ENCODE results near the gene TSSK6.

The TSSK6 gene

GRCh38 chr19:19514881-19515641, at the start of gene TSSK6:
TSSK6 (minus strand) TSS chr19:19515548; CDS start chr19:19515427, 121 bp downstream.
- Histone ChIP-seq H3K79me2 (ENCODE audit: low read length) (peaks cover 34% of the 10 kb centered on the region), H4K20me1 (ENCODE audit: insufficient read depth, low read length) (no peaks in the 10 kb centered on the region), H3K36me3 (replicated peaks; ENCODE audit: low read depth, low read length) (peaks cover 16% of the 10 kb centered on the region), H3K4me3 (ENCODE audit: low read length) (peak within 1 kb of the TSS; percentile 95), H3K9me3 (ENCODE audit: insufficient read depth, low read length) (no peaks in the 10 kb centered on the region), H3K27ac (ENCODE audit: low read length) (peak within 1 kb of the TSS; percentile 42), H3K9ac (ENCODE audit: low read length) (peak within 1 kb of the TSS; percentile 85), H2AFZ (ENCODE audit: low read depth, low read length) (peak within 1 kb of the TSS; percentile 62; the same call in 1 of the 2 replicates), H3K27me3 (ENCODE audit: low read depth, low read length) (no peaks in the 10 kb centered on the region), H3K4me1 (ENCODE audit: low read length) (peaks cover 13% of the 10 kb centered on the region), H3K4me2 (ENCODE audit: low read length) (peak within 1 kb of the TSS; percentile 91)
- no peak for TF ChIP-seq EZH2phosphoT487 (IDR thresholded peaks at IDR 0.05; ENCODE audit: low read depth)
- no peak for TF ChIP-seq CTCF (IDR thresholded peaks at IDR 0.05; ENCODE audit: low read depth, low read length)

DNA sequence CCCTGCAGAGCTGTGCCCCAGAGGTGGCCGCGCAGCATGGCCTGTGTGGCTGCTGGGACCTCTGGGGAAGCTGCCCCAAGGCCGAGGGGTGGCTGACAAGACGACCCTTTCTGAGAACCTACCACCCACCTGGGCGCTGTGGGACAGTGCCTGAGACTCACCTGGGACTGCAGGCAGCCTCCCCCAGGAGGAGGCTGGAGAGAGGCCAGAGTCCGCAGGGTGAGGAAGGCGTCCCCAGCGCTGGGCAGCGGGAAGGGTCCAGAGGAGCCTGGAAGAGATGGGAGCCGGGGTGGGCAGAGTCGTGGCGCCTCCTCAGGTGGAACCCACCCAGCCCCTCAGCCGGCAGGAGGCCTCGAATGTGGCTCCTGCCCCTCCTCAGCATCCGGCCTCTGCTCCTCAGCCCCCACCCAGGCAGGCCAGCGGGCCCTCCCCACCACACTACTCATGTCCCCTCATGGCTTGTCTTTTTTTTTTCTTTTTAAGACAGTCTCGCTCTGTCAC, 48.0 kb upstream of the TSSK6 start:
- H3K4me1 ChIP-seq (ENCODE audit: low read length): no peaks in the 10 kb centered on the region
- no peaks in the 10 kb centered on the region for H3K9me3 ChIP-seq (ENCODE audit: insufficient read depth, low read length)
- no peaks in the 10 kb centered on the region for H4K20me1 ChIP-seq (ENCODE audit: insufficient read depth, low read length)
- H3K4me2 ChIP-seq (ENCODE audit: low read length): no peak overlapping the region
- no peak for TF ChIP-seq EZH2phosphoT487 (IDR thresholded peaks at IDR 0.05; ENCODE audit: low read depth)
- no peak for TF ChIP-seq CTCF (IDR thresholded peaks at IDR 0.05; ENCODE audit: low read depth, low read length)
- no peak overlapping the region for H2AFZ ChIP-seq (ENCODE audit: low read depth, low read length)
- H3K27me3 ChIP-seq (ENCODE audit: low read depth, low read length): no peaks in the 10 kb centered on the region
- no peak overlapping the region for H3K27ac ChIP-seq (ENCODE audit: low read length)
- H3K36me3 ChIP-seq (replicated peaks; ENCODE audit: low read depth, low read length): no peaks in the 10 kb centered on the region
- no peak overlapping the region for H3K9ac ChIP-seq (ENCODE audit: low read length)
- H3K4me3 ChIP-seq (ENCODE audit: low read length): no peak overlapping the region
- no peaks in the 10 kb centered on the region for H3K79me2 ChIP-seq (ENCODE audit: low read length)

DNA sequence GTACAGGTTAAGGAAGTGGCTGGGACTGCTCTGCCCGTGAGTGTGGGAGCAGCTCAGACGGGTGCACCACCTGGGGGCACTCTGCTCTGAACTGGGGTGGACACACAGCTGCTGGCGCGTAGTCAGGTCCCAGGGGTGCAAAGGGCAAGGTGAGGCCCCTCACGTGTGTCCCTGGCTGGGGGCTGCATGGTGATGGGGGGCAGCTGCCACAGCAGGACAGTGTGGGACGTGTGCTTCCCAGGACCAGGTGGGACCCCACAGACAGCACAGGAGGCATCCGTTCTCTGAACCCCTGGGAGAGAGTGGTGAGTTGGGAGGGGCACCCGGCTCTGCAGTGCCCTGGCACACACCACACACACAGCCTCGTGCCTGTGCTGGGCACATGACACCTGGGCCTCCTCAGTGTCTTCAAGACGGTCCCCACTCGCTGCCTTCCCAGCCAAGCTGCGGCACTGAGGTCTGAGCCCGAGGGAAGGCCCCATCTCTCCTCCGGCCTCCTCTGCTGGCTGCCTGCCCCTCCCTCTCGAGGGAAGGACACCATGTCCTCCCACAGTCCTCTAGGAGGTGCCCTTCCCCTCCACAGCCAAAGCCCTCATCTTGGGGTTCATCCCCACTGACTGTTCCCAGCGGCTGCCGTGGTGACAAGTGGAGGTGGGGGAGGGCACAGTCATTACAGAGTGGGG, 47.5 kb upstream of the TSSK6 start:
- no peak overlapping the region for H3K4me3 ChIP-seq (ENCODE audit: low read length)

More for the DNA sequence above, 47.5 kb upstream of the TSSK6 start:
- Histone ChIP-seq H3K27me3 (ENCODE audit: low read depth, low read length) (no peaks in the 10 kb centered on the region), H3K27ac (ENCODE audit: low read length) (no peak overlapping the region), H2AFZ (ENCODE audit: low read depth, low read length) (no peak overlapping the region), H3K9me3 (ENCODE audit: insufficient read depth, low read length) (no peaks in the 10 kb centered on the region), H3K9ac (ENCODE audit: low read length) (no peak overlapping the region), H3K36me3 (replicated peaks; ENCODE audit: low read depth, low read length) (no peaks in the 10 kb centered on the region), H3K79me2 (ENCODE audit: low read length) (no peaks in the 10 kb centered on the region), H3K4me1 (ENCODE audit: low read length) (no peaks in the 10 kb centered on the region), H4K20me1 (ENCODE audit: insufficient read depth, low read length) (no peaks in the 10 kb centered on the region), H3K4me2 (ENCODE audit: low read length) (no peak overlapping the region)
- TF ChIP-seq EZH2phosphoT487 (IDR thresholded peaks at IDR 0.05; ENCODE audit: low read depth): no peak
- TF ChIP-seq CTCF (IDR thresholded peaks at IDR 0.05; ENCODE audit: low read depth, low read length): peak; percentile 17; the same call in 1 of the 2 replicates
